GM18505 (cell line): ENCODE data around the gene SETBP1.

ENCODE experiments used
- ATAC-seq: cut with Tn5 transposase; IDR thresholded peaks from one replicate; pipeline ENCODE4 v1.9.1; 2021; ENCODE audit not compliant: unreplicated experiment
- POLR2A ChIP-seq: IDR thresholded peaks from 4 replicates; pipeline ENCODE4 v1.6.1; 2011; ENCODE audit warnings: borderline replicate concordance; ENCODE audit not compliant: insufficient read depth, insufficient read length; ENCODE audit errors: extremely low read depth

SETBP1 gene

GRCh38 chr18:44701227-44701626, 20.5 kb downstream of the SETBP1 start:
- no peak for TF ChIP-seq POLR2A
- no peak for ATAC-seq

- TF ChIP-seq POLR2A = no peak
Measured at GRCh38 chr18:44702594-44702993, 21.9 kb downstream of the SETBP1 start.

GRCh38 chr18:44704135-44704789, 23.6 kb downstream of the SETBP1 start:
- ATAC-seq = no peak
- no peak for TF ChIP-seq POLR2A

More at GRCh38 chr18:44702594-44702993, 21.9 kb downstream of the SETBP1 start:
- ATAC-seq = no peak

- ATAC-seq = no peak
- no peak for TF ChIP-seq POLR2A
Measured at GRCh38 chr18:44705075-44705675, 24.5 kb downstream of the SETBP1 start.

GRCh38 chr18:44708451-44709083, 27.9 kb downstream of the SETBP1 start:
- no peak for TF ChIP-seq POLR2A
- ATAC-seq = no peak

- no peak for TF ChIP-seq POLR2A
- peak; percentile 91 for ATAC-seq
Measured at GRCh38 chr18:44709307-44710126, 28.8 kb downstream of the SETBP1 start.

- TF ChIP-seq POLR2A = no peak
Measured at GRCh38 chr18:44710931-44711330, 30.2 kb downstream of the SETBP1 start.

GRCh38 chr18:44712025-44712424, 31.3 kb downstream of the SETBP1 start:
- TF ChIP-seq POLR2A = no peak
- ATAC-seq = no peak

More at GRCh38 chr18:44710931-44711330, 30.2 kb downstream of the SETBP1 start:
- ATAC-seq = no peak

- ATAC-seq = no peak
- no peak for TF ChIP-seq POLR2A
Measured at GRCh38 chr18:44713435-44713834, 32.7 kb downstream of the SETBP1 start.

GRCh38 chr18:44714376-44714775, 33.7 kb downstream of the SETBP1 start:
- no peak for TF ChIP-seq POLR2A
- no peak for ATAC-seq

- TF ChIP-seq POLR2A = no peak
- no peak for ATAC-seq
Measured at GRCh38 chr18:44715245-44715644, 34.6 kb downstream of the SETBP1 start.

- no peak for TF ChIP-seq POLR2A
- no peak for ATAC-seq
Measured at GRCh38 chr18:44715842-44716241, 35.2 kb downstream of the SETBP1 start.

- TF ChIP-seq POLR2A = no peak
- ATAC-seq = no peak
Measured at GRCh38 chr18:44716697-44717163, 36.0 kb downstream of the SETBP1 start.
